NOMO-1 (cell line): ENCODE data around the gene HPS1.
A peak's percentile ranks its signal among the peaks of the same experiment; 100 is the strongest.

Experiments used
- DNase-seq, 2 experiments: peaks; one replicate each; lab custom pipeline; 2025; ENCODE audit not compliant: unreplicated experiment in 2 of 2; lab: John Stamatoyannopoulos, UW

Gene HPS1

GRCh38 chr10:98465866-98466265, 19.1 kb upstream of the HPS1 start:
- DNase-seq: no peak

DNA sequence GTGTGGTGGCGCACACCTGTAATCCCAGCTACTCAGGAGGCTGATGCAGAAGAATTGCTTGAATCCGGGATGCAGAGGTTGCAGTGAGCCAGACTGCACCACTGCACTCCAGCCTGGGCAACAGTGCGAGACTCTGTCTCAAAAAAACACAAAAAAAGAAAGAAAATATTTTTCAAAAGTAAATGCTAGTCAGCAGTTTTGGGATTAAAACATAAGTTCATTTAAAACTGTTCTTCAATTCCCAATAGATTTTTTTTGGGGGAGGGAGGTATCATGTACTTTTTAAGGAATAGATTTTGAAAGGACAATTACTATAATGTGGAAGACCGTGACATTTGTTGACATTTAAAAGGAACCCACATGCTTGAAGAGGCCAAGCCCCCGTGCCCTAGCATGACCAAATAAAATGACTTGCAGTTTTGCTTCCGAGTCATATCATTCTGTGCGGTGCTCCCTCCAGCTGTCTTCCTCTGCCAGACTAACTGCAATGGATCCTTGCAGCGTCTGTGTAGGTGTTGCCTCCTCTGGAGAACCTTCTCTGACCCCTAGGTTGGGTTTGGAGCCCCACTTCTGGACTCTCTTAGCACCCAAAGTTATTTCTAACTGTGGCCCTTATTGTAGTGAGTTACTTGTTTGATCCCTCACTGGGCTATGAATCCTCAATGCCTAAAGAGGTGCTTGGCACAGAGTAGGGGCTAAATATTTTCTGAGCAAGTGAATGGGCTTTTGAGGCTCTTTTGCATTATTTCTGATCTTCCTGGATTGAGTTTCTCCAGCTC, 17.4 kb upstream of the HPS1 start:
- peak in 1 of 2 experiments; percentile 13 for DNase-seq

DNA sequence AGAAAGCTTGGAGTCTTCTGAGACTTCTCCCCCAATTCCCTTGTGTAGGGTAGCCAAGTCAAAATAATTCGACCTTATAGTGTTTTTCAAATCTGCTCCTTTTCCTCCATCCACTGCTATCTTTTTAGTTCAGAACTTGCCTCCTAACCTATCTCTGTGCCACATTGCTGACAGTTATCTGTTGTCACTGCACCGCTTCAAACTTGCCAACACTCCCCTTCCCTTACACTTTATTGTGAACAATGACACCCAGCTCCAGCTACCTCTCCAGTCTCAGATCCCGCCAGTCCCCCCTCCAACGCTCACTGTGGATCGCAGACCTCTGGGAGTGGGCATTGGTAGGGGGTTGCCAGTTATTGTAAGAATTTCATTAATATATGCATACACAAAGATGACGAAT, 16.3 kb upstream of the HPS1 start:
- DNase-seq: no peak

DNA sequence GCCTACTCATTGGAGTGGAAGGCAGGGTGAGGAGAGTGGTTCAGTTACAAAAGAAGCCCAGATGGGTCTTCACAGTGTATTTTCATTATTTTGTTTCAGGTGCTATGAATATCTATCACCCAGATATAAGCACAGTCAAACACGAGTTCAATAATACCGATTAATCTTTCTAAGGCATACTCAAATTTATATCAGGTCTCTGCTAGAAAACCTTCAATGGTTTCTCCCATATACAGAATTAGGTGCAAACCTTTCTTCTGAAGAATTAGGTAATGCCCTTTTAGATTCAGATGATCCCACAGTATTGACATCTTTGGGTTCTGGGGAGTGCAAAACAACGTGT, 14.7 kb upstream of the HPS1 start:
- no peak for DNase-seq

DNA sequence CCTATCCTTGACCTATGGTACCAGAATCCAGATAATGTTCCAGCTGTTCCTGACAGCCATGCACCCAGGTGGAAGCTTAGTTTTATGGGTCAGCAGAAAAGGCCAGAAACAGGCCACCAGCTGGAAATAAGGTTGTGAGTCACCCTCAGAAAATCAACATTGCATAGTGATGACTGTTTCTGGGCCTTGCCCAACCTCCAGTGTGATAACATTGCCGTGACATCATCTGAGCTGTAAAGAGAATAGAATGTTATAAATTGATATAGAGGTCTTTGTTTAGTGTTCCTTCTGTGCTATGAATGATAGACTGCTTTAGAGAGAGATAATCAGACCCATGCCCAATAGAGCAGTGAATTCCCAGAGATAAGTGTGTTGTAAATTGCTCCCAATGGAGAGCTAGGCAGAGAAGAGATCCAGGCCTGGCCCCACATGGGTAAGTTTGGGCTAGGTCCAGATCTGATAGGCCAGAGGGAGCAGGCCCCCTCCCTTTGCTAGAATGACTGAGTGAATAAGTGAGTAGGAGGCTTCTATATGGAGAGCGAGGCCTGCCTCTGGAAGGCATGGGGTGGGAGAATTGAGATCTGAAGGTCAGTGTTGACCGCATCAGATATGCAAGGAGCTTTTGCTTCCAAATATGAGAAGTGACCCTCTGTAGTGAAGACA, 14.2 kb upstream of the HPS1 start:
- no peak for DNase-seq

DNA sequence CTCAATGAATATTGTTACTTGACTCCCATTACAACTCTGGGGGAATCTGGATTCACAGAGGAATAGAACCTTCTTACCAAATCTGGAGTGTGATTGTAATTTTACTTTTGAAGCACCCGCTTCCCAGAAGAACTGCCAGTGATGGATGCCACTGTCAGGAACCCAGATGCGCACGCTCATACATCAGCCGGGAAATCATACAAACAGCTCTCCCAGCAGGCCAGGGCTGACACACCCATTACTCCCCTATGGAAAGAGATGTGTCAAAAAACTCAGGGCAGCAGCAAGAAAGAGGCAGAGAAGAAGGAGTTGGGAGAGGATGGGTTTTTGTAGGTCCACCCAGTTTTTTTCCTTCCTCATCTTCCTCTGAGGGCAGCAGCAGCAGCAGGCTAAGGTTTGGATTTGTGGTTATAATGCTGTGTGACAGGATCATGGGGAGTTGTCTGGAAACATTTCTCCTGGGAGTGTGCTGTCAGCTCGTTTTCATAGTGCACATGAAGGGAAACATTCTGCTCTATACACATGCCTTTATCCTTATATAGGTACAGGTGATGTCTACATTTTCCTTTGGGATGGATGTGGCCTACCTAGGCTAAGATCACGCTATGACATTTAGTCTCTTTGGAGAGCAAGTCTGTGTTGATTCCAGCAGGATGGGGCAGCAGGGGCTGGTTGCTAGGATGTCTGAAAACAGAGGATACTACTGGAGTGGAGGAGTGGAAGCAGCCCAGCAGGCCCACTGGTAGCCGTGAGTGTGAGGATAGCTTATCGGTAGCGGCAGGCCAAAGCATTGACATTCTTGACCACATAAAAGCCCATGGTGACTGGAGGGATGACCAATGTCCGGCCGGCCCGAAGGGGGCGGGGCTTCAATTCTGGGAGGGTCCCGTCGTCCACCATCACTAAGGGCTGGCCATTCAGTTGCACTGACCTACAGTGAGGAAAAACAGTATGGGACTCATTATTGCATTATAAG, 12.4 kb upstream of the HPS1 start:
- no peak for DNase-seq

DNA sequence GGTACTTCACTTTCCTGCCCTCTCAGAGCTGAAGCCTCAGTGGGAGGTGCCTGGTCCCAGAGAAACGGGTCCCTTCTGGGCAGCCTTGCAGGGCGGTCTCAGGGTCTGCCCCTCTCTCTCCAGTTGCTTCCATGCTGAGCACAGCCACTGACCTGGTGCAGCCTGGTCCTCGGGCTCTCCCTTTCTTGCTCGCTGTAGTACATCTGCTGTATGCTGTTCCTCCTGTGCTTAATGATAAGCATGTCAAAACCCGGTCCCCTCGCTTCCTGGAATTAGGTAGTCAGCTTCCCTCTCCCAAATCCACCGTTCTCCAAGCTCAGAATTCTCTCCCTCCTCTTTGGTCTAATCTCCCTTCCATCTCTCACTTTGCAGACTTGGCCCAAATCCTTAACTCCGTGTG, 11.0 kb upstream of the HPS1 start:
- DNase-seq: no peak

- no peak for DNase-seq
These were observed 10.1 kb upstream of the HPS1 start for GRCh38 chr10:98456686-98457482.

DNA sequence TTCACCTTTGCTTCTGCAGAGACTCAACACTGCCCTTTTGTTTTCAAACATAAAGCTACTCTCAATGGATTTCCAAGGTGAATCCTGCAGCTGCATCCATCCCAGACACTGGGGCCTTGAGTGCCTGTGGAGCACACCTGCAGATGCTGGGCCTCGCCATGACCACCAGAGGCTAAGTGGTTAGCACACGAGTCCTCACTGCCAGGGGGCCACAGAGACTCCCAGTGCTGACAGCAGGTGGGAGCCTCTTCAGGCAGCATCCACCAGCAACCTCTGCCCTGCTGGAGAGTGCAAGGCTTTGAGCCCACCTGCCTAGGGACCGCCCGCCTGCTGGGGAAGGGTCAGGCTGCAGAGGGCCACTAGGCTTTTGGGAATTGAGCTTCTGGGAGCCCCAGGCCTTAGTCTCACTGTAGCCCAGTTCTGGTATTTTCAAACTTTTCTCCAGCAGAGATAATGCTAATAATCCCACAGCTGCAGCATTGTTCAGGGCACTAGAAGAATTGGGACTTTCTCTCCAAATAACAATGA, 9.4 kb upstream of the HPS1 start:
- no peak for DNase-seq

DNA sequence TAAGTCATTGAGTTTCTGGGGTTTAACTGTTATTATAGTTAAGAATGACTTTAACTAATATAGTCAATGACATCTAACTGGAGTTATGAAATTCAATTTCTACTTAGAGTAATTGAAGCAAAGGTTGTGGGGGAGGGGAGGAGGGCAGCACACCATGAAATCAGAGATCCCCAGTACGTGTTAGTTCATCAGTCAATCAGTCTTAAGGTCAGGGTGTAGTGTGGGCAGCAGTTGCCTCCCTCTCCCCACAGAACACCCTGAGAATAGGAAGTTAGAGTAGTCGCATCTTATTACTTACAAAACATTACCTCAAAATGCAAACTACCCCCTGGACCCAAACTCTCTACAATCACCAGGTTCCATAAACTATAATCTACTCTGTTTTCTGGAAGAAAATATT, 7.0 kb upstream of the HPS1 start:
- DNase-seq: no peak

DNA sequence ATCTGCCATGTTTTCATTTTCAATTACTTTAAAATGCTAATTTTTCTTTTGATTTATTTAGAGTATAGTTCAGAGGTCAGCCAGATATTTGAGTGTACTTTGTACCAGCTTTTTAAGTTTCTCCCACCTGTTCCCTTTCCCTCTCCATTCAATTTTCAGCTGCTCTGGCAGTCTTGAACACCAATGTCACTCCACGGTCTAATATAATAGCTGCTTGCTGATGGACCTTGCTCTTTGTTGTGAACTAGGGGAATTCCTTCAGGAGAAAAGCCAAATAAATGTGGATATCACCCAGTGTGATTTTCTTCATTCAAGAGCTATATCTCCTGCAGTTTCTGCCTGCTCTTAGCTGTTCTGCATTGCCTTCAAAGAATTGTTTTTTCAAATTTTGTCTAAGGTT, 3.9 kb upstream of the HPS1 start:
- DNase-seq: no peak

DNA sequence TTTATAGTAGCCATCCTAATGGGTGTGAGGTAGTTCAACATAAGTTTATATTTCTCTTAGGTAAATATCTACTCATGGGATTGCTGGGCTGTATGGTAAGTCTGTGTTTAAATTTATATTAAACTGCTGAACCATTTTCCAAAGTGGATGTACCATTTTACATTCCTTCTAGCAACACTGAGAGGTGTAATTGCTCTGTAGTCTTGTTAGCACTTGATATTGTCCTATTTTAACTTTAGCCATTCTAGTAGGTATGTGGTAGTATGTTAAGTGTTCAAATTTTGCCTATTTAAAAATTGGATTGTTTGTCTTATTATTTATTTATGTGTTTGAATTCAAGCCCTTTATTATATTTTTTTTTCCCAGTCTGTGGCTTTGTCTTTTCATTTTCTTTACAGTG, 2.6 kb upstream of the HPS1 start:
- no peak for DNase-seq

GRCh38 chr10:98446151-98446660, 529 bp downstream of the HPS1 start:
- peak in 1 of 2 experiments; percentile 56 for DNase-seq

- DNase-seq: no peak
These were observed 1.4 kb downstream of the HPS1 start for GRCh38 chr10:98445200-98445812.

- DNase-seq: peak in 1 of 2 experiments; percentile 12
These were observed 2.3 kb downstream of the HPS1 start for GRCh38 chr10:98444314-98445006.

DNA sequence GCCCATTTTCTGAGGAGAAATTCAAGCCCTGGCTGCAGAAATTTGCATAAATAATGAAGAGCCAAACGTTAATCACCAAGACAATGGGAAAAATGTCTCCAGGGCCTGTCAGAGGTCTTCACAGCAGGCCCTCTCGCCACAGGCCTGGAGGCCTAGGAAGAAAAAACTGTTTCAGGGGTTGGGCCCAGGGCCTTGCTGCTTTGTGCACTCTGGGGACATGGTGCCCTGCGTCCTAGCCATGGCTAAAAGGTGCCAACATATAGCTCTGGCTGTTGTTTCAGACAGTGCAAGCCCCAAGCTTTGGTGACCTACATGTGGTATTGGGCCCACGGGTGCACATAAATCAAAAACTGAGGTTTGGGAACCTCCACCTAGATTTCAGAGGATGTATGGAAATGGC, 8.0 kb downstream of the HPS1 start:
- DNase-seq: no peak

- DNase-seq: no peak
These were observed 10.0 kb downstream of the HPS1 start for GRCh38 chr10:98436704-98437103.

DNA sequence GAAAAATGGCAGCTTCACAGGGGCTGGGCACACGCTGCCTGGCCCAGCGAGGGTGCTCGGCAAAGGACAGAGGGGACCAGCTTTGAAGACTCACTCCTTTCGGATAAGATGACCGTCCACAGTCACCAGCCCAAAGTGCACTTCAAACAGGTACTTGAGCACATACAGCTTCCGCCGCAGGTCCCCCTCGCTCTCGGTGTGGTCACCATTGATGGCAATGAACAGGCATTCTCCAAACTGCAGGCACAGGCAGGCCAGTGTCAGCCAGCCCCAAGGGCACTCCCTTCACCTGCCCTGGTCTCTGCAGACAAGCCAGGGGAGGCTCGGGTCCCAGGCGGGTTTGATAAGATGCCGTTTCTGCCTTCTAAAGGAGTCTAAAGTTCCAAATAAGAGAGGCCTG, 11.6 kb downstream of the HPS1 start:
- DNase-seq: no peak
